Left ventricle myocardium superior (tissue), 1 donor: ENCODE results near the gene PDE4A. TPM values are rescaled to one million over a fixed set of nuclear protein-coding genes. Genes with fewer than 3 reads are reported as not detected.

Experiments
- ATAC-seq: fragments of 200-7000 bp; cut with Tn5 transposase; one replicate; pipeline ENCODE4 v1.9.1; 2020; ENCODE audit warnings: mild to moderate bottlenecking, moderate library complexity
- DNase-seq: peaks from one replicate; pipeline ENCODE4 v3.0.0-alpha.2; 2020
- intact Hi-C: fragments of 100-400 bp; cut with micrococcal nuclease; formaldehyde crosslinking; loops from one replicate; pipeline ENCODE4 v1.11.0; 2022
- total RNA-seq: library from RNA; stranded (reverse); fragmentation: NEBNext Ultra II Directional; extraction: Animal tissue kit (Norgen Biotek cat#: 25700); gene quantifications from one replicate; pipeline ENCODE4 v1.2.1, GENCODE V29; 2021
- donor health status: DM: no; HTN: yes; CAD: no; lungs with severe emphysema.

The PDE4A gene
- total RNA-seq, 1 donor from 2014 or later: 36.1 TPM

- peak; percentile 94 for DNase-seq
- intact Hi-C loops: no loop called here
- peak; percentile 77 for ATAC-seq
Measured at GRCh38 chr19:10501971-10502523, 81.7 kb downstream of the PDE4A start.

DNA sequence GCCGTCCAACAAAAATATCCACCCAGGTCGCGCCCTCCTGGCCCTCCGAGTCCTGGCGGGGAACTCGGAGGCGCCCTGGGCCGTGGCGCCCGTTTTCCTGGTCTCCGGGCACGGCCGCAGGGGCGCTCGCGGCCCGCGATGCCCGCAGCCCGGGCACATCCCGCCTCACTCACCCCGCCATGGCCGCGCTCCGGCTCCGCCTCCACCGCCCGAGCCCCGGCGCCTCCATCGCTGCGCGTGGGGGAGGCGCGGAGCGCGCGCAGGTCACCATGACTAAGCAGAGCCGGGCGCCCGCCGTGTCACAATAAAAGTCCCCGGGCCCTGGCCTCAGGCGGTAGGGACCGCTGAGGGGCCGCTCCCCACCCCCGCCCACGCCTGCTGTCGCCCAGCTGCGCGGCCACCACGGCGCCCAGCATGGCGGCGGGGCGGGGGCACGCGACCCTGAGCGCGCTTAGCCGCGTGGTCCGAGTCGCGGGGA is 82.2 kb downstream of the PDE4A start:
- intact Hi-C loops: no loop called here
- DNase-seq (peak; percentile 98), ATAC-seq (peak; percentile 95)

DNA sequence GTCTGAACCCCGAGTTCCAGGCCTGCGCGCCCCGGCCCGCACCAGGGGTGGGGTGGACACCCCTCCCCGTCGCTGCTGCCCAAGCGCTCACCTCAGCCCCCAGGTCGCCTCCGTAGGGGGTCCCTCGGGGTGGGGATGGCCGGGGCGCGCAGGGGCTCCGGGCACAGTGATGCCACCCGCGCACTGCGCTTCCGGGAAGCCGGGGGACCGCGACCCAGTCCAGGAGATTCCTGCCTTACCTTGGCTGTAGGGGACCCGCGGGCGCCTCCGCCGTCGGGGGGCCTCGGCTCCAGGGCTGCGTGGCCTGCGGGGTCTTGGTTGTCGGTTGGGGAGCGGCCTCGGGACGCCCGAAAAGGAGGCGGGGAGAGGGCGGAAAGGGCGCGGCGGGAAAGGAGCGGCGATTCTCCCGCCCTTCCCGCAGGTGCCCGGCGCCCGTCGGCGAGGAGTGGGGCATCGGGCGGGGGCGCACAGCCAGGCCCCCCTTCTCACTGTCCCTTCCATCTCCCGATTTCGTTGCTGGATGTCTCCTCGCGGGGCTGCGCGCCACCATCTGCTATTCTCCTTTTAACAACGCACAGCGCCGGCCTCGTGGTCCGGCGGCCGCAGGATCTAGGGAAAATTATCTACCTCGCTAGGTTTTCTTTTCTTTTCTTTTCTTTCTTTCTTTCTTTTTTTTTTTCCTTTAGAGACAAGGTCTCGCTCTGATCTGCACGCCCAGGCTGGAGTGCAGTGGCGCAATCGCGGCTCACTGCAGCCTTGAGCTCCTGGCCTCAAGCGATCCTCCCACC is 82.9 kb downstream of the PDE4A start, which contains the start of gene KEAP1:
KEAP1 (minus strand) TSS at position 355 of the 788 bp plus-strand sequence. CDS start 3,323 bp downstream, outside the sequence.
- DNase-seq (peak; percentile 65), ATAC-seq (peak; percentile 26)
- intact Hi-C loops: no loop called here

DNA sequence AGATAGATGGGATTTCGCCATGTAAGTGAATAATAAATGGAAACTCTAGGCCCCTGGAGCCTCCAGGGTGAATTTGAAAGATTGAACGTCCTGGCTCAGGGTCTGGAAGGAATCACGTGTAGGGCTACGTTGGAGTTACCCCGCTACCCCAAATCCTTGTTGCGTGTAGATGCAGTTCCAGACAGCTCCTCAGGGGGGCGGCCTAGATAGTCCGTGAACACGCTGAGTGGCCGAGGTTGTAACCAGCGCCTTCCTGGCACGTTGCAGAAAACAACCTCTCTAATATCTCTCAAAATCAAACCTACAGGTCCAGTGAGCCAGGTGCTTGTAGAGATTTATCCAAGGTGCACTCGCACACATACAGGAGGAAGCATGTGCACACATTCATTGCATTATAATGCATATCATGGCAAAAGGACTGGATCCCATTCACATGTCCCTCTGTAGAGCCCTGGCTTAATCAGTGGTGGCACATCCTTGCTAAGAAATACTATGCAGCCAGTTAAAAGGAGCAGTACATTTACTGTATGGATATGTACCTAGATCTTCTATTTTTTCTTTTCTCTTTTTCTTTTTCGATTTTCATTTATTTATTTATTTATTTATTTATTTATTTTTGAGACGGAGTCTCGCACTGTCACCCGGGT is 85.4 kb downstream of the PDE4A start:
- ATAC-seq (no peak), DNase-seq (peak; percentile 84)
- intact Hi-C loops: no loop called here

DNA sequence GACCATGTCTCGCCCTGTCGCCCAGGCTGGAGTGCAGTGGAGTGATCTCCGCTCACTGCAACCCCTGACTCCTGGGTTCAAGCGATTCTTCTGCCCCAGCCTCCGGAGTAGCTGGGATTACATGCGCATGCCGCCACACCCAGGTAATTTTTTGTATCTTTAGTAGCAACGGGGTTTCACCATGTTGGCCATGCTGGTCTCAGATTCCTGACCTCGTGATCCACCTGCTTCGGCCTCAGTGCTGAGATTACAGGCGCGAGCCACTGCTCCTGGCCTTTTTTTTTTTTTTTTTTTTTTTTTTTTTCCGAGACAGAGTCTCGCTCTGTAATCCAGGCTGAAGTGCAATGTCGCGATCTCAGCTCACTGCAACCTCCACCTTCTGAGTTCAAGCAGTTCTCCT is 87.7 kb downstream of the PDE4A start:
- DNase-seq (no peak), ATAC-seq (no peak)
- intact Hi-C loops: no loop called here

GRCh38 chr19:10508707-10509106 is 88.4 kb downstream of the PDE4A start:
- ATAC-seq (no peak), DNase-seq (no peak)
- intact Hi-C loops: no loop called here

- DNase-seq (no peak), ATAC-seq (no peak)
- intact Hi-C loops: no loop called here
Measured at GRCh38 chr19:10510301-10510802, 90.0 kb downstream of the PDE4A start.

GRCh38 chr19:10513223-10513622 is 92.9 kb downstream of the PDE4A start:
- no peak for DNase-seq
- intact Hi-C loops: no loop called here
- ATAC-seq: no peak

GRCh38 chr19:10514211-10515145 is 94.1 kb downstream of the PDE4A start:
- DNase-seq: no peak
- ATAC-seq: no peak
- intact Hi-C loops: no loop called here

- ATAC-seq: no peak
Measured at GRCh38 chr19:10516064-10516385, 95.7 kb downstream of the PDE4A start.

GRCh38 chr19:10516671-10517286 is 96.4 kb downstream of the PDE4A start:
- intact Hi-C loops: no loop called here
- ATAC-seq: no peak

More at GRCh38 chr19:10516064-10516385, 95.7 kb downstream of the PDE4A start:
- no peak for DNase-seq
- intact Hi-C loops: no loop called here

GRCh38 chr19:10517361-10517759 is 97.0 kb downstream of the PDE4A start, which contains the start of gene S1PR5:
Gene S1PR5 (minus strand): TSS chr19:10517447. CDS start chr19:10515011, 2,436 bp downstream.
- ATAC-seq (peak; percentile 62), DNase-seq (peak; percentile 46)
- intact Hi-C loops: no loop called here

More at GRCh38 chr19:10516671-10517286, 96.4 kb downstream of the PDE4A start:
- DNase-seq: no peak

DNA sequence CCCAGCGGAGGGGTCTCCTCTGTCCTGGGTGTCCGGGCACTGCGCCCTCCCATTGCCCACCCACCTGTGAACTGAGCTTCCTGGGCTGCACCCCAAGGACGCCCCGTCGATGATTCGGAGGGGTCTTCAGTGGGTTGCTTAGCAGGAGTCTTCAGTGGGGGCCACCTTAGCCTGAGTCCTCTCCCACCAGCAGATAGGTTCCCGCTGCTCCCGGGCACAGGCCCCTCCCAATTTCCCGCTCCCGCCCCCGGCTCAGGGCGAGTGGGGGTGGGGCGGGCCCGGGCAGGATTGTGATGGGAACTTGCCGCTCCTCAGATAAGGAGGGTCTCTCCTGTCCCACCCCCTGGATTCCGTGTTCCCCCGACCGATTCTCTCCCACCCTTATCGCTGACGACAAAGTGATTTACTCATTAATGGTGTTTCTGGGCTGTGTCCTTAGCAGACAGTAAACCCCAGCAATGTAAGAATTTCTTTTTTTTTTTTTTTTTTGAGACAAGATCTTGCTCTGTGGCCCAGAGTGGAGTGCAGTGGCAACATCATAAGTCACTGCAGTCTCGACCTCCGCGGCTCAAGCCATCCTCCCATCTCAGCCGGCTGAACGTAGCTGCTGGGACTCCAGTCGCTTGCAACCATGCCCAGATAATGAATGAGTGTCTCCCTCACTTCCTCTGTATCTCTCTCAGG is 97.6 kb downstream of the PDE4A start:
- intact Hi-C loops: no loop called here
- ATAC-seq (peak; percentile 63), DNase-seq (no peak)

DNA sequence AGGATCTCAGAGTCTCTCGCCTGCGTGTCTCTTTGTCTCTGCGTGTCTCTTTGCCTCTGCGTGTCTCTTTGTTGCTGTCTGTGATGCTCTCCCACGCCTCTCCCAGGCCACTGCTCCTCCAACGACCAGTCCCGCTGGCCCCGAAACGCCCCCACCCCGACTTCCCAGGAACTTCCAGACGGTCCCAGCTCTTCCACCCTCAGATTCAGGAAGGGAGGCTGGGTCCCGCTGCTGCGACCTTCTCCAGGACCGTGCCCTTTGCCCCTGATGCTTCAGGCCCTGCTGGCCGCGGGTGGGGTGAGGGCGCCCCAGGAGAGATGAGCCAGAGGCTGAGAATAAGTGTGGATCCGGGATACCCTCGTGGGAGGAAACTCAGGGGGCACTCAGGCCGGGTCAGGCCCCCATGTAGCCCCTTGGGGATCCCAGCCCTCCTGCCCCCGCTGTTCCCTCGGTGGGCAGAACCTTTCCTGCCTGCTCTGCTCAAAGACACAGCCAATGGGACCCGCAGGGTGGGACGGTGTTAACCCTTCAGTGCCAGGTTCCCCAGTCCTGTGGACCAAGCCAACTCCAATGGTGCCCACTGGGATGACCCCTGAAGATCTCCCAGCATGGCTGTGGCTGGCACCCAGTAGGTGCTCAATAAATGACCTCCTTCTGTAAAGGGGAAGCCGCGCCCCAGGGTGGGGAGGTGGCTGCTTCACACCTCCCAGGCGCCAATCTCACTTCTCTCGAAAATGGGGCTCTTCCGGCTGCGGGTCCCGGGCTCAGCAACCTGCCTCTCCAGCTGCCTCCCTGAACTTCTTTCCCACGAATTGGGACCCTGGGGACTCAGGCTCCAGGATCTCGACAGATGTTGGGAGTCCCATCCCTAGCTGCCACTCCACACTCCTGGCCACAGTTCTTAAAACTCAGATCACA is 98.4 kb downstream of the PDE4A start:
- no peak for ATAC-seq
- DNase-seq: no peak
- intact Hi-C loops: no loop called here
